SK-N-SH (cell line): ENCODE measurements around the gene TMEM169. TPM values are rescaled to one million over a fixed set of nuclear protein-coding genes. Genes with fewer than 3 reads are reported as not detected.

ENCODE experiments used
- CTCF ChIA-PET: fragments of 300-600, 350-600 bp; formaldehyde crosslinking; extraction: SDS; loops from one replicate; lab custom pipeline; 2021; lab: Yijun Ruan, JAX
- POLR2A ChIA-PET: fragments of 350-600 bp; sonication (Branson Sonifier 250); formaldehyde crosslinking; extraction: SDS; loops from one replicate; lab custom pipeline; 2020; ENCODE audit warnings: antibody characterized with exemption, inconsistent platforms; lab: Yijun Ruan, JAX
- DNase-seq: peaks from one replicate; pipeline ENCODE4 v3.0.0; 2012
- H2AFZ ChIP-seq: fragments of 200-600 bp; sonication (generic); 2 replicates; pipeline ENCODE4 v1.8.1; 2016; ENCODE audit warnings: antibody characterized with exemption, mild to moderate bottlenecking, low read depth
- H3F3A ChIP-seq: fragments of 200-600 bp; sonication (generic); replicated peaks from 2 replicates; pipeline ENCODE3; 2016; ENCODE audit warnings: antibody characterized with exemption, mild to moderate bottlenecking; ENCODE audit not compliant: insufficient read depth
- H3K27ac ChIP-seq, 2 experiments: fragments of 200-500 bp in 1 of 2; fragments of 200-600 bp in 1 of 2; sonication (Bioruptor generic) in 1 of 2; sonication (generic), shearing (Covaris generic) in 1 of 2; 2 replicates each; pipeline versions ENCODE4 v1.5.1 to v1.6.1; 2014 to 2016; ENCODE audit warnings: low read depth in 2 of 2, inconsistent platforms in 1 of 2, low read length in 1 of 2, mild to moderate bottlenecking in 1 of 2, mixed read lengths in 1 of 2
- H3K27me3 ChIP-seq: fragments of 200-600 bp; sonication (generic), shearing (Covaris generic); 2 replicates; pipeline ENCODE4 v1.6.1; 2016; ENCODE audit warnings: mixed run types; ENCODE audit not compliant: insufficient read depth
- H3K36me3 ChIP-seq, 2 experiments: fragments of 200-500 bp in 1 of 2; fragments of 200-600 bp in 1 of 2; sonication (Bioruptor generic) in 1 of 2; sonication (generic) in 1 of 2; replicated peaks in 1 of 2; 2 replicates each; pipeline versions ENCODE3 to v1.5.1; 2014 to 2016; ENCODE audit warnings: low read length in 1 of 2, mild to moderate bottlenecking in 1 of 2; ENCODE audit not compliant: insufficient read depth in 2 of 2, control insufficient read depth in 1 of 2
- H3K4me1 ChIP-seq, 2 experiments: fragments of 200-500 bp in 1 of 2; fragments of 200-600 bp in 1 of 2; sonication (Bioruptor generic) in 1 of 2; sonication (generic), shearing (Covaris generic) in 1 of 2; 2 replicates each; pipeline versions ENCODE4 v1.5.1 to v1.6.1; 2014 to 2016; ENCODE audit warnings: low read depth in 1 of 2, low read length in 1 of 2, mixed run types in 1 of 2; ENCODE audit not compliant: insufficient read depth in 2 of 2, control insufficient read depth in 1 of 2
- H3K4me2 ChIP-seq: fragments of 200-600 bp; sonication (generic), shearing (Covaris generic); 2 replicates; pipeline ENCODE4 v1.6.1; 2017; ENCODE audit warnings: mixed run types
- H3K4me3 ChIP-seq, 2 experiments: fragments of 200-500 bp in 1 of 2; fragments of 200-600 bp in 1 of 2; sonication (Bioruptor generic) in 1 of 2; sonication (generic), shearing (Covaris generic) in 1 of 2; 2 replicates each; pipeline versions ENCODE4 v1.5.1 to v1.8.1; 2014 to 2016; ENCODE audit warnings: low read depth in 2 of 2, inconsistent platforms in 1 of 2, low read length in 1 of 2, mild to moderate bottlenecking in 1 of 2, mixed read lengths in 1 of 2, moderate library complexity in 1 of 2
- H3K79me2 ChIP-seq: fragments of 200-600 bp; sonication (generic); 2 replicates; pipeline ENCODE4 v1.8.1; 2017; ENCODE audit warnings: mild to moderate bottlenecking; ENCODE audit not compliant: insufficient read depth
- H3K9ac ChIP-seq: fragments of 200-600 bp; sonication (generic); 2 replicates; pipeline ENCODE4 v1.6.1; 2017; ENCODE audit warnings: mixed run types
- H3K9me2 ChIP-seq: fragments of 200-600 bp; sonication (generic); 2 replicates; pipeline ENCODE4 v1.6.1; 2017; ENCODE audit warnings: mixed run types
- H3K9me3 ChIP-seq: fragments of 200-600 bp; sonication (generic); 2 replicates; pipeline ENCODE4 v1.6.1; 2017; ENCODE audit warnings: mixed run types, mild to moderate bottlenecking, moderate library complexity
- H4K20me1 ChIP-seq: fragments of 200-600 bp; sonication (generic); 2 replicates; pipeline ENCODE4 v1.6.1; 2017; ENCODE audit warnings: mild to moderate bottlenecking, mixed run types; ENCODE audit not compliant: insufficient read depth
- CHD2 ChIP-seq: fragments of 150-350 bp; IDR thresholded peaks from 2 replicates; pipeline ENCODE4 v1.6.1; 2018; ENCODE audit warnings: low read length; ENCODE audit not compliant: partially characterized antibody
- EP300 ChIP-seq, 2 experiments: IDR thresholded peaks; 2 replicates each; pipeline versions ENCODE4 v1.4.0 to v1.6.1; 2012; ENCODE audit warnings: borderline replicate concordance in 1 of 2, low read depth in 1 of 2, low read length in 1 of 2
- EZH2phosphoT487 ChIP-seq: fragments of 200-600 bp; sonication (generic); IDR thresholded peaks from 2 replicates; pipeline ENCODE4 v1.6.1; 2017; ENCODE audit warnings: low read depth, mixed run types, mild to moderate bottlenecking, antibody characterized with exemption, moderate library complexity, borderline replicate concordance
- FOXJ3 ChIP-seq: sonication (generic); formaldehyde crosslinking; IDR thresholded peaks from 2 replicates; pipeline ENCODE4 v1.5.1; 2020; ENCODE audit warnings: mild to moderate bottlenecking, missing genetic modification reagents
- GABPA ChIP-seq: IDR thresholded peaks from 2 replicates; pipeline ENCODE4 v1.4.0; 2012; ENCODE audit warnings: low read depth, mild to moderate bottlenecking
- GATA2 ChIP-seq: sonication (generic); formaldehyde crosslinking; IDR thresholded peaks from 2 replicates; pipeline ENCODE4 v1.5.0; 2020; ENCODE audit warnings: mild to moderate bottlenecking, missing genetic modification reagents
- IRF3 ChIP-seq: fragments of 150-350 bp; IDR thresholded peaks from 2 replicates; pipeline ENCODE4 v1.6.1; 2016; ENCODE audit warnings: mild to moderate bottlenecking, low read depth, low read length
- NFIC ChIP-seq: IDR thresholded peaks from 2 replicates; pipeline ENCODE4 v1.4.0; 2012; ENCODE audit warnings: borderline replicate concordance
- RAD21 ChIP-seq: IDR thresholded peaks from 2 replicates; pipeline ENCODE4 v1.6.1; 2012; ENCODE audit warnings: mild to moderate bottlenecking, low read length
- RCOR1 ChIP-seq: fragments of 150-350 bp; IDR thresholded peaks from 2 replicates; pipeline ENCODE4 v1.6.1; 2017; ENCODE audit warnings: antibody characterized with exemption, low read length
- REST ChIP-seq: IDR thresholded peaks from 2 replicates; pipeline ENCODE4 v1.6.1; 2012; ENCODE audit warnings: mild to moderate bottlenecking, low read depth, low read length, moderate library complexity
- RFX5 ChIP-seq: IDR thresholded peaks from 2 replicates; pipeline ENCODE4 v1.6.1; 2012; ENCODE audit warnings: mild to moderate bottlenecking, improper control_type of control experiment, low read length
- RXRA ChIP-seq: IDR thresholded peaks from 2 replicates; pipeline ENCODE4 v1.4.0; 2012; ENCODE audit warnings: low read depth, mild to moderate bottlenecking, borderline replicate concordance
- SIN3A ChIP-seq: IDR thresholded peaks from 2 replicates; pipeline ENCODE4 v1.6.1; 2012; ENCODE audit warnings: low read depth, mild to moderate bottlenecking, low read length, moderate library complexity, borderline replicate concordance
- SMC3 ChIP-seq: IDR thresholded peaks from 2 replicates; pipeline ENCODE4 v1.6.1; 2012; ENCODE audit warnings: low read depth, low read length, improper control_type of control experiment
- YY1 ChIP-seq: IDR thresholded peaks from 2 replicates; pipeline ENCODE4 v1.4.0; 2012; ENCODE audit warnings: low read depth, mild to moderate bottlenecking
- WGBS: methylation state at CpG from one replicate; pipeline ENCODE4 v1.1.6; 2017; ENCODE audit warnings: low lambda C conversion rate; 5-methylcytosine and 5-hydroxymethylcytosine counted together
- polyA plus RNA-seq, 3 experiments: library from polyadenylated mRNA; depleted of rRNA; stranded (reverse); fragments of >200 nt; gene quantifications; 2 replicates each; pipeline ENCODE4 v1.2.3, GENCODE V29; 2012
- TF ChIP-seq, protein P1 (sequence below): fragments of 200-600 bp; sonication (generic); IDR thresholded peaks from 2 replicates; pipeline ENCODE4 v1.6.1; 2017; ENCODE audit warnings: antibody characterized with exemption, mild to moderate bottlenecking, moderate library complexity
- TF ChIP-seq, protein P2 (sequence below): IDR thresholded peaks from 2 replicates; pipeline ENCODE4 v1.4.0; 2012; ENCODE audit warnings: low read depth

TMEM169 gene
- polyA plus RNA-seq, 1 of the 3 experiments (the other 2 are of a cell fraction) = 0.30 TPM

- TF ChIP-seq RCOR1 (no peak), SIN3A (no peak), RFX5 (no peak), CHD2 (no peak), RXRA (no peak), IRF3 (no peak)
- 88% methylated on average over 9 of the region's 9 CpGs for WGBS
- CTCF ChIA-PET = interaction anchor here (0.6 to 1.7 kb wide), 2 partner anchors 16 to 24 kb away, joined by 3 read pairs; no protein-coding TSS in a partner anchor
- no peak overlapping the region for H3K4me2 ChIP-seq
- H3K36me3 ChIP-seq = no peaks in the 10 kb centered on the region
- no peak overlapping the region for H3K9ac ChIP-seq
- POLR2A ChIA-PET = no interaction called here
- no peaks in the 10 kb centered on the region for H3K9me2 ChIP-seq
- H2AFZ ChIP-seq = no peak overlapping the region
- H3K27me3 ChIP-seq = no peaks in the 10 kb centered on the region
- no peak overlapping the region for H3K4me3 ChIP-seq
- no peaks in the 10 kb centered on the region for H3K79me2 ChIP-seq
- no peak for DNase-seq
- H3K4me1 ChIP-seq = no peaks in the 10 kb centered on the region
- no peaks in the 10 kb centered on the region for H3F3A ChIP-seq
- no peaks in the 10 kb centered on the region for H3K9me3 ChIP-seq
- no peaks in the 10 kb centered on the region for H4K20me1 ChIP-seq
- H3K27ac ChIP-seq = no peak overlapping the region
These were observed 17.0 kb downstream of the TMEM169 start for GRCh38 chr2:216098421-216099334.

DNA sequence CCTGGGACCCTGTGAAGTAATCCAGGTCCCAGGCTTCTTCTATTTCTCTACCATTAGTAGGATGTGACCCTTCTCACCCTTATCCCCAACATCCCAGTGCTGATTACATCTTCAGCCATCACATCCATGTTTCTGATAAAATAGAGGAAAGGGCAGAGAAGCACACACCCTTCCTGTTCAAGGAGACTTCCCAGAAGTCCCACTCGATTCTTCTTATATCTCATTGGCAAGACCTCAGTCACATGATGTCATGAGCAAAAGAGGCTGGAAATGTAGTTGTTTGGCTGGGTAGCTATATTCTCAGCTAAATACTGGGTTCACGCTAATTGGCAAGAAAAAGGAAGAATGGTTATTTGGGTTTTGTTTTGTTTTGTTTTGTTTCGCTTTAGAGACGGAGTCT is 19.4 kb downstream of the TMEM169 start:
- H3K9ac ChIP-seq = no peak overlapping the region
- no peak overlapping the region for H2AFZ ChIP-seq
- H3K27me3 ChIP-seq = no peaks in the 10 kb centered on the region
- no peaks in the 10 kb centered on the region for H3K9me2 ChIP-seq
- H4K20me1 ChIP-seq = no peaks in the 10 kb centered on the region
- no peak overlapping the region for H3K4me3 ChIP-seq
- H3K79me2 ChIP-seq = no peaks in the 10 kb centered on the region
- H3K9me3 ChIP-seq = no peaks in the 10 kb centered on the region
- H3K36me3 ChIP-seq = no peaks in the 10 kb centered on the region
- H3K4me2 ChIP-seq = no peak overlapping the region
- H3K4me1 ChIP-seq = no peaks in the 10 kb centered on the region
- H3K27ac ChIP-seq = no peak overlapping the region
- ChIA-PET CTCF (no interaction called here), POLR2A (no interaction called here)
- H3F3A ChIP-seq = no peaks in the 10 kb centered on the region
- WGBS = 89% methylated on average over 4 of the region's 4 CpGs
- no peak for DNase-seq
- TF ChIP-seq, protein P1, sequence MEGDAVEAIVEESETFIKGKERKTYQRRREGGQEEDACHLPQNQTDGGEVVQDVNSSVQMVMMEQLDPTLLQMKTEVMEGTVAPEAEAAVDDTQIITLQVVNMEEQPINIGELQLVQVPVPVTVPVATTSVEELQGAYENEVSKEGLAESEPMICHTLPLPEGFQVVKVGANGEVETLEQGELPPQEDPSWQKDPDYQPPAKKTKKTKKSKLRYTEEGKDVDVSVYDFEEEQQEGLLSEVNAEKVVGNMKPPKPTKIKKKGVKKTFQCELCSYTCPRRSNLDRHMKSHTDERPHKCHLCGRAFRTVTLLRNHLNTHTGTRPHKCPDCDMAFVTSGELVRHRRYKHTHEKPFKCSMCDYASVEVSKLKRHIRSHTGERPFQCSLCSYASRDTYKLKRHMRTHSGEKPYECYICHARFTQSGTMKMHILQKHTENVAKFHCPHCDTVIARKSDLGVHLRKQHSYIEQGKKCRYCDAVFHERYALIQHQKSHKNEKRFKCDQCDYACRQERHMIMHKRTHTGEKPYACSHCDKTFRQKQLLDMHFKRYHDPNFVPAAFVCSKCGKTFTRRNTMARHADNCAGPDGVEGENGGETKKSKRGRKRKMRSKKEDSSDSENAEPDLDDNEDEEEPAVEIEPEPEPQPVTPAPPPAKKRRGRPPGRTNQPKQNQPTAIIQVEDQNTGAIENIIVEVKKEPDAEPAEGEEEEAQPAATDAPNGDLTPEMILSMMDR = no peak
- TF ChIP-seq FOXJ3 (CRISPR knock-in tag) (no peak), GATA2 (CRISPR knock-in tag) (no peak), SMC3 (no peak), EZH2phosphoT487 (no peak), REST (no peak), GABPA (no peak), RCOR1 (no peak), YY1 (no peak), EP300 (IDR thresholded peaks at IDR 0.05; ENCODE audit: borderline replicate concordance in 1 of 2, low read depth in 1 of 2, low read length in 1 of 2) (no peak), RXRA (no peak), NFIC (no peak), RFX5 (no peak), RAD21 (no peak)
- TF ChIP-seq, protein P2, sequence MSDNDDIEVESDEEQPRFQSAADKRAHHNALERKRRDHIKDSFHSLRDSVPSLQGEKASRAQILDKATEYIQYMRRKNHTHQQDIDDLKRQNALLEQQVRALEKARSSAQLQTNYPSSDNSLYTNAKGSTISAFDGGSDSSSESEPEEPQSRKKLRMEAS = no peak
